Gastrocnemius medialis (tissue), 4 donors: Measurements from ENCODE around the gene MYH13.

Experiments used
- CTCF ChIP-seq, 5 experiments: fragments of 450-650 bp in 3 of 5; fragments of 200-600 bp in 2 of 5; sonication (generic) in 2 of 5; IDR thresholded peaks in 4 of 5; conservative IDR thresholded peaks in 1 of 5; 1 replicate in 4 of 5; 2 replicates in 1 of 5; pipeline ENCODE4 v1.5.1; 2016 to 2019; ENCODE audit warnings: antibody characterized with exemption in 5 of 5, mild to moderate bottlenecking in 3 of 5, moderate library complexity in 3 of 5
- POLR2A ChIP-seq, 2 donors: fragments of 450-650 bp; IDR thresholded peaks; one replicate each; pipeline ENCODE4 v1.6.1; 2017; ENCODE audit warnings: antibody characterized with exemption in 2 of 2, mild to moderate bottlenecking in 2 of 2, moderate library complexity in 2 of 2

DNA sequence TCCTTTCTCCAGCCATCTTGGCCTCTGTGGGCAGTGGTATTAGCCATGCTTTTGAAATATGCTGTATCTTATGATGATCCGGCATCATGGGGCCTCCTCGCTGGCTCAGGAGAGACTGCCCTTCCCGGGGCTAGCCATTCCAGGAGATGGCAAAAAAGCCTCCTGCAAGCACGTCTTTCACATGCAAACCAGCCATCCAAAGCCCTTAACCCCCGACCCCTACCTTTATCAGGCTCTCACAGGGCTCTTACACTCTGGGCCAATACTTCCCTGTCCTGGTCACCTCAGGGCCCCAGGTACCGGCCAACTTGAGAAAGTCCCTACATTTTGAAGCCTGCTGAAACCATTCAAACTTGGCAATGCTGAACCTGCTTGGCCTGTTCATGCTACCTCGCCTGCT is 36.4 kb downstream of the MYH13 start:
- TF ChIP-seq POLR2A (IDR thresholded peaks at IDR 0.05) (no peak), CTCF (IDR thresholded peaks at IDR 0.05 in 4 of 5, conservative IDR thresholded peaks at IDR 0.05 in 1 of 5) (no peak)
